Dendritic cell treated with granulocyte-macrophage colony-stimulating factor and Interleukin-4, amounts not matched to agents 40 ng/mL and 50 ng/mL, for 4 days (primary cell): ENCODE data around the gene HBS1L.
A peak's percentile ranks its signal among the peaks of the same experiment; 100 is the strongest.

Experiments
- H3K27ac Mint-ChIP-seq: one replicate; pipeline ENCODE4 v1.8.0; 2022; ENCODE audit warnings: mild to moderate bottlenecking, mixed read lengths
- H3K27me3 Mint-ChIP-seq: one replicate; pipeline ENCODE4 v1.8.0; 2022; ENCODE audit warnings: mild to moderate bottlenecking, mixed read lengths
- H3K36me3 Mint-ChIP-seq: one replicate; pipeline ENCODE4 v1.8.0; 2022; ENCODE audit warnings: low read depth, mixed read lengths
- H3K4me1 Mint-ChIP-seq: one replicate; pipeline ENCODE4 v1.8.0; 2022; ENCODE audit warnings: low read depth, mixed read lengths
- H3K4me3 Mint-ChIP-seq: one replicate; pipeline ENCODE4 v1.8.0; 2022; ENCODE audit warnings: mild to moderate bottlenecking, moderate library complexity, mixed read lengths
- H3K9me3 Mint-ChIP-seq: one replicate; pipeline ENCODE4 v1.8.0; 2022; ENCODE audit warnings: mixed read lengths
- intact Hi-C: fragments of 100-400 bp; cut with micrococcal nuclease; formaldehyde crosslinking; loops from one replicate; pipeline ENCODE4 v1.15.0; 2022

The HBS1L gene

GRCh38 chr6:135043364-135043763 is 11.3 kb downstream of the HBS1L start:
- no peaks in the 10 kb centered on the region for H3K9me3 Mint-ChIP-seq
- intact Hi-C loops, result no loop called here
- peaks cover 29% of the 10 kb centered on the region for H3K4me1 Mint-ChIP-seq
- H3K36me3 Mint-ChIP-seq, result peaks cover 53% of the 10 kb centered on the region
- no peak overlapping the region for H3K4me3 Mint-ChIP-seq
- no peak overlapping the region for H3K27ac Mint-ChIP-seq
- no peaks in the 10 kb centered on the region for H3K27me3 Mint-ChIP-seq

GRCh38 chr6:135038335-135038734 is 16.3 kb downstream of the HBS1L start:
- H3K4me1 Mint-ChIP-seq, result peaks cover 2% of the 10 kb centered on the region
- no peak overlapping the region for H3K27ac Mint-ChIP-seq
- intact Hi-C loops, result no loop called here
- peaks cover 79% of the 10 kb centered on the region for H3K36me3 Mint-ChIP-seq
- no peaks in the 10 kb centered on the region for H3K27me3 Mint-ChIP-seq
- H3K4me3 Mint-ChIP-seq, result no peak overlapping the region
- H3K9me3 Mint-ChIP-seq, result no peaks in the 10 kb centered on the region

DNA sequence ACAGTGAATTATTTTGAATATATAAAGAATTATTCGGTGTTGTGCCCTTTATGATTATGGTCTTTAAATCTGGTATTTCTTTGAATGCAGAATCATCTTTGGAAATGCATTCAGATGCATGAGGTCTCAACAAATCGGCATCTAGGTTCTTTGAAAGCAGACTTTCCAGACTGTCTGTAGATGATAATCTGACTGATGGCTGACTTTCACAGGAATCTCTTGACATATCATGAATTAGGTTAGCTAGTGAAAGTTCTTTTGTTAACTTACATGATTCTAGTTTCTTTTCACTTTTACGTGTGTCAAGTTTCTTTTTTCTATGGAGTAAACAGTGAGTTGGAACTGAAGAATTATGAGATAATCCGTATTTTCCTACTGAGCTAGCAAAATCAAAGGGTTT is 17.1 kb downstream of the HBS1L start:
- H3K27me3 Mint-ChIP-seq, result no peaks in the 10 kb centered on the region
- no peaks in the 10 kb centered on the region for H3K4me1 Mint-ChIP-seq
- no peak overlapping the region for H3K4me3 Mint-ChIP-seq
- H3K36me3 Mint-ChIP-seq, result peaks cover 79% of the 10 kb centered on the region
- H3K27ac Mint-ChIP-seq, result no peak overlapping the region
- H3K9me3 Mint-ChIP-seq, result no peaks in the 10 kb centered on the region
- intact Hi-C loops, result no loop called here

DNA sequence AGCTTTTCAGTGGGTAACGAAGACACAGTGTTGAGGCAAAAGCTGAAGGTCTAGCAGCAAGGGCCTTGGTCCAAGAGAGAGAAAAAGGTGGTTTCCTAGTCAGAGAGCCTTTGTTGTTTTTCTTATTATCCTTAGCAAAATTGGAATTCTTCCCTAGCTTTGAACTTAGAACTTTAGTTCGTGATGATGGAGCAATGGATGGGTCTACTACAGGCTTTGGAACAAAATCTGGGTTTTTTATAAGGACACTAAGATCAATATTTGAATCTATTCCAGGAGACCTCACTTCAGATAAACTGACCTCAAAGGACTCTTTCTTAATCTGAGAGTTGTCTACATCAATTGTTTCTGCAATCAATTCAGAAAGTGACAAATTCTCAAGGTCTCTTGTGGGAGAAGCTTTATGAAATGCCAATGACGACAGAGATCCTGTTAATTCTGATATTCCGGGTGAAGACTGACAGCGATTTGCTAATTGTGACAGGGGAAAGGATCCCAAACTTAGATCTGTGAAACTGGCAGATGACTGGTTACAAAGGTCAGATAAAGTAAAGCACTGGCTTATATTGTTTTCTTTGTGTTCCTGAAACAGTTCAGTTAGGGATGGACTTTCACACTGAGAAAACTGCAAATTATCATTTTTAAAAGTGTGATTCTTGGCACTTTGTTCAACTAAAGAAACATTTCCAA is 17.7 kb downstream of the HBS1L start:
- Mint-ChIP-seq H3K27me3 (no peaks in the 10 kb centered on the region), H3K36me3 (peaks cover 74% of the 10 kb centered on the region), H3K27ac (no peak overlapping the region), H3K4me3 (no peak overlapping the region), H3K4me1 (no peaks in the 10 kb centered on the region), H3K9me3 (no peaks in the 10 kb centered on the region)
- intact Hi-C loops, result no loop called here

GRCh38 chr6:135033238-135033637 is 21.4 kb downstream of the HBS1L start:
- H3K4me3 Mint-ChIP-seq, result no peak overlapping the region
- no peaks in the 10 kb centered on the region for H3K9me3 Mint-ChIP-seq
- intact Hi-C loops, result no loop called here
- H3K27me3 Mint-ChIP-seq, result no peaks in the 10 kb centered on the region
- peaks cover 74% of the 10 kb centered on the region for H3K36me3 Mint-ChIP-seq
- no peaks in the 10 kb centered on the region for H3K4me1 Mint-ChIP-seq
- no peak overlapping the region for H3K27ac Mint-ChIP-seq

DNA sequence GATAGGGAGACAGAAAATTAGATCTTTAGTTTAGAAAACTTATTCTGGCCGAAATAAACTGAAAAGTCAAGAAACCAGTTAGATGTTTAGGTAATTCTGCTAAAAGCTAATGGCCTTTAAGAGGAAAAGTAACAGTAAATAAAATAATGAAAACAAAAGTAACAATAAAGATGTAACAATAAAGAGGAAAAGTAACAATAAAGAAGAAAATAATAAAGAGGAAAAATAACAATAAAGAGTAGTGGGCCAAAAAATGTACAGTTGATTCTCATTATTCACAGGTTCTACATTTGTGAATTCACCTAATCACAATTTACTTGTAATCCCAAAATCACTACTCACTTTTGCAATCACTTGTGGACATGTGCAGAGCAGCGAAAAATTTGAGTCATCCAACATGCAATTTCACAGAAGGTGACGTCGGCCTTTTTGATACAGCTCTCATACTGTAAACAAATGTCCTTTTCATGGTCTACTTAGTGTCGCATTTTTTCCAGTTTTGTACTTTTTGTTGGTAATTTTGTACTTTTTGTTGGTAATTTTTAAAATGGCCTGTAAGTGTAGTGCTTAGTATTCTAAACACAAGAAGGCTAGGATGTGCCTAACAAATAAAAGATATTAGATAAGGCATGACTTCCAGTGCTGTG is 24.0 kb downstream of the HBS1L start:
- no peaks in the 10 kb centered on the region for H3K4me1 Mint-ChIP-seq
- H3K36me3 Mint-ChIP-seq, result peaks cover 75% of the 10 kb centered on the region
- H3K27me3 Mint-ChIP-seq, result no peaks in the 10 kb centered on the region
- H3K27ac Mint-ChIP-seq, result no peak overlapping the region
- no peak overlapping the region for H3K4me3 Mint-ChIP-seq
- H3K9me3 Mint-ChIP-seq, result no peaks in the 10 kb centered on the region
- intact Hi-C loops, result no loop called here

DNA sequence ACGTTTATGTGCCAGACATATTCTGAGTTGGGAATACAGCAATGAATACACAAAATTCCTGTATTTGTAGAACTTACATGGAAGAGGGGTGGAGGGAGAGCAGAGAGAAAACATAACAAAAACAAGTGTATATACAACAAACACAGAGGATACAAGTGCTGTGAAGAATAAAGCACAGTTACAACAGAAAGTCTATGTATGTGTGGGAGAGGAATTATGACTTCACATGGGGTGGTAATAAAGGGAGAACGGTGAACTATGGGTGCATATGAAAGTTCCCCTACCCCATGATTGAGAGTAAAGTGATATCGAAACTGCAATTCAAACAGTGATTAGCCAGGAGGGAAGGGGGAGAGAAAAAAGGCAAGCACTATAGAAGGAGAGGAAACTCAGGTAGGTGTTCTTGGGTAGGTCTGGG is 24.6 kb downstream of the HBS1L start:
- Mint-ChIP-seq H3K36me3 (peaks cover 75% of the 10 kb centered on the region), H3K27ac (no peak overlapping the region), H3K27me3 (no peaks in the 10 kb centered on the region), H3K9me3 (no peaks in the 10 kb centered on the region), H3K4me1 (no peaks in the 10 kb centered on the region), H3K4me3 (no peak overlapping the region)
- intact Hi-C loops, result no loop called here

- H3K9me3 Mint-ChIP-seq, result no peaks in the 10 kb centered on the region
- no peak overlapping the region for H3K27ac Mint-ChIP-seq
- no peak overlapping the region for H3K4me3 Mint-ChIP-seq
- no peaks in the 10 kb centered on the region for H3K4me1 Mint-ChIP-seq
- peaks cover 48% of the 10 kb centered on the region for H3K36me3 Mint-ChIP-seq
- intact Hi-C loops, result loop anchor here (10.0 kb wide), 1 partner anchor 399 kb away; no protein-coding TSS in a partner anchor
- no peaks in the 10 kb centered on the region for H3K27me3 Mint-ChIP-seq
Measured at GRCh38 chr6:135025775-135026174, 28.8 kb downstream of the HBS1L start.

DNA sequence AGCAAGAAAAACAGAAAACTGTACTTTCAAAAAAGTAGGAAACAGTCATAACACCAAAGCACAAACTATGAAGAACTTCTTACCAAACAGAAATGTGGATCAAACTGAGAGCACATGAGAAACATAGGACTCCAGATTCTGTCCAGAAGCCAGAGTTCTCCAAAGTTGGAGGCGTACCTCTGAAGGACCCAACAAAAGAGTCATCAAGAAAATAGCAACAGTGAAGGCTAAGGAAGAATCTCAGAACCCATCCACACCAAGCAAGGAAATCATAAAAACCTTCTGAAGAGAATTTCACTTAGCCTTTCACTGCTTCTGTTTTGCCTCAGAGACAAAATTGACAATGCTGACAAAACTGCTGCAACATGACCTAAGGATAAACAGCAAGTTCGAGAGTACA is 29.4 kb downstream of the HBS1L start:
- intact Hi-C loops, result loop anchor here (10.0 kb wide), 1 partner anchor 400 kb away; no protein-coding TSS in a partner anchor
- Mint-ChIP-seq H3K9me3 (no peaks in the 10 kb centered on the region), H3K4me3 (no peak overlapping the region), H3K27me3 (no peaks in the 10 kb centered on the region), H3K4me1 (no peaks in the 10 kb centered on the region), H3K36me3 (peaks cover 43% of the 10 kb centered on the region), H3K27ac (peak overlapping the region; percentile 17)

DNA sequence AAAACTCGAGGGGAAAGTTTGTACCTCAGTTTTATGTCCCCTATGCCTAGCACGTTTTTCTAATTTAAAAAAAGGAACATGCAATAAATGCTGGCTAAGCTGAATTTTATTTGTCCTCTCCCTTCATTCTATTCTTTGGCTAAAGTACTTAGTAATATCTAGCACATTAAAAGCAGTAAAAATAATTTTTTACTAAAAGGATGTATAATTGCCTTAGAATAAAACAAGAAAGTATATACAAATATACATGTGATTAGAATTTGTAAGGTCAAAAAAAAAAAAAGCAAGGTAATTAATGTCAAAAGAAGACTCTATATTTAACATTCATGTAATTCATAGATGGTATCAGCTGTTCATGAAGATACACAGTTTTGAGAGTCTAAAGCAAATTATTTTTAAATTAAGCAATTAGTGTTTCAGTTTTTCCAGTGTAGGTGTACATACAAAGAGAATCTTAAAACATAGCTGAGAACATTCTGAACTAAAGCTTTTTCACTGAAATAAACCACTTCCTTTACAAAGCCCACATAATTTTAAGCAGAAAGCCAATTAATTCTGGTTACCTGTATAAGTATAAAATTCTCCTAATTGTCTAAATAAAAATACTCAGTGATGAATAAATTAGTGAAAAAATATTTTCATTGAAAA is 32.4 kb downstream of the HBS1L start:
- H3K27ac Mint-ChIP-seq, result no peak overlapping the region
- H3K4me1 Mint-ChIP-seq, result peaks cover 9% of the 10 kb centered on the region
- intact Hi-C loops, result loop anchor here (10.0 kb wide), 1 partner anchor 403 kb away; no protein-coding TSS in a partner anchor
- H3K36me3 Mint-ChIP-seq, result peaks cover 31% of the 10 kb centered on the region
- H3K27me3 Mint-ChIP-seq, result no peaks in the 10 kb centered on the region
- H3K9me3 Mint-ChIP-seq, result no peaks in the 10 kb centered on the region
- no peak overlapping the region for H3K4me3 Mint-ChIP-seq

DNA sequence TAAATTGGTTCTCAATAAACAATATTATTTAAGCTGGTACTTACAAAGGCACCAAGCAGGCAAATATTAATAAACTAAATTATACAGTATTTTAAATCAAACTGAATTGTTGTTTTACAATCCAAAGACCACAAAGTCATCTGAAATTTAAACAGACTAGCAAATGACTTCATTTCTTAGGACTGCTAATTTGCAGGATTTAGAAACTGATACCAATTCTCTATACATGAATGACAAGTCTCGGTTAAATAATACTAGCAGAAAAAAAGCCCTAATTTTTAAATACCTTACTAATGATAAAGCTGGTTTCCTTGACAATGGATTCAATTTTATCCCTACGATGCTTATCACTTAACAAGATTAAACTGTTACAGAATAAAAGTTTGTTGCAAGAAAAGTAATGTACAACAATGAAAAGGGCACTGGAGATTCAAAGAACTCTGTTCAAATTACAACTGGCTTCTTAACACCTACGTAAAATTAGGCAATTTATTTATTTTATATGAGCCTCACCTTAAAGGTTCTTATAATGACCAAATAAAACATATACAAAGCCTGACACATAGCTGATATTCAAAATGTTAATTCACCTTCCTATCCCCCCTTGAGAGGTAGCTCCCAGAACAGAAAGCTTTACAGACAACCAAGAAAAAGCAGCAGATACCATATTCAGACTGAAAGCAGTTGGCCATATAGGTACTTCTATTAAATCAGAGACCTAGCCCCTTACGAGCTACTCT is 33.1 kb downstream of the HBS1L start:
- H3K4me3 Mint-ChIP-seq, result no peak overlapping the region
- intact Hi-C loops, result loop anchor here (10.0 kb wide), 1 partner anchor 403 kb away; no protein-coding TSS in a partner anchor
- peaks cover 9% of the 10 kb centered on the region for H3K4me1 Mint-ChIP-seq
- peaks cover 26% of the 10 kb centered on the region for H3K36me3 Mint-ChIP-seq
- no peak overlapping the region for H3K27ac Mint-ChIP-seq
- H3K27me3 Mint-ChIP-seq, result no peaks in the 10 kb centered on the region
- H3K9me3 Mint-ChIP-seq, result no peaks in the 10 kb centered on the region

DNA sequence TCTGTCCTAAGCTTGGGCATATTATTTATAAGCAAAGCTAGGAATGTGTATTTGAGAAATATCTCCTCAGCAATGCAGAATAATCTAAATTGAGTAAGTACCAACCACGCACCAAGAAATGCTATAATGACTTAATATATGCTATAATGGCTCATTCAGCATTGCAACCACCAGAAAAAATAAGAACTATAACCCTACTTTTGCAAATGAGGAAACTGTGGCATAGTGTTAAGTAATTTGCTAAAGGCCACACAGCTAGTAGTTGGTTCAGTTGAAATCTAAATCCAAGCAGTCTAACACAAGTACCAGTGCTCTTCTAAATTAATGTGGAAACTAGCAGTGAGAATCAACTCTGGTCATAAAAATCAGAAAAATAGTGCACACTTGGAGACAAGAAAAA is 35.7 kb downstream of the HBS1L start:
- Mint-ChIP-seq H3K4me3 (no peak overlapping the region), H3K4me1 (peaks cover 9% of the 10 kb centered on the region), H3K27ac (no peak overlapping the region), H3K27me3 (no peaks in the 10 kb centered on the region), H3K9me3 (no peaks in the 10 kb centered on the region), H3K36me3 (peaks cover 15% of the 10 kb centered on the region)
- intact Hi-C loops, result no loop called here

- Mint-ChIP-seq H3K4me1 (peaks cover 9% of the 10 kb centered on the region), H3K9me3 (no peaks in the 10 kb centered on the region)
Measured at GRCh38 chr6:135018052-135018451, 36.6 kb downstream of the HBS1L start.

GRCh38 chr6:135014353-135014832 is 40.2 kb downstream of the HBS1L start:
- no peaks in the 10 kb centered on the region for H3K9me3 Mint-ChIP-seq
- H3K27ac Mint-ChIP-seq, result no peak overlapping the region
- no peak overlapping the region for H3K4me3 Mint-ChIP-seq
- no peaks in the 10 kb centered on the region for H3K27me3 Mint-ChIP-seq
- intact Hi-C loops, result no loop called here
- H3K36me3 Mint-ChIP-seq, result peaks cover 16% of the 10 kb centered on the region
- peaks cover 9% of the 10 kb centered on the region for H3K4me1 Mint-ChIP-seq

More at GRCh38 chr6:135018052-135018451, 36.6 kb downstream of the HBS1L start:
- no peaks in the 10 kb centered on the region for H3K27me3 Mint-ChIP-seq
- no peak overlapping the region for H3K27ac Mint-ChIP-seq
- intact Hi-C loops, result no loop called here
- no peak overlapping the region for H3K4me3 Mint-ChIP-seq
- H3K36me3 Mint-ChIP-seq, result peaks cover 13% of the 10 kb centered on the region
